HG03520 (cell line): ENCODE measurements around the gene MBLAC1.

Experiments used
- ATAC-seq: cut with Tn5 transposase; IDR thresholded peaks from one replicate; pipeline ENCODE4 v1.9.1; 2021; ENCODE audit warnings: mild to moderate bottlenecking, moderate library complexity; ENCODE audit not compliant: unreplicated experiment

Gene MBLAC1, protein sequence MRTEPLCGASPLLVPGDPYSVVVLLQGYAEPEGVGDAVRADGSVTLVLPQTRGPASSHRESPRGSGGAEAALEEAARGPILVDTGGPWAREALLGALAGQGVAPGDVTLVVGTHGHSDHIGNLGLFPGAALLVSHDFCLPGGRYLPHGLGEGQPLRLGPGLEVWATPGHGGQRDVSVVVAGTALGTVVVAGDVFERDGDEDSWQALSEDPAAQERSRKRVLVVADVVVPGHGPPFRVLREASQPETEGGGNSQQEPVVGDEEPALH

DNA sequence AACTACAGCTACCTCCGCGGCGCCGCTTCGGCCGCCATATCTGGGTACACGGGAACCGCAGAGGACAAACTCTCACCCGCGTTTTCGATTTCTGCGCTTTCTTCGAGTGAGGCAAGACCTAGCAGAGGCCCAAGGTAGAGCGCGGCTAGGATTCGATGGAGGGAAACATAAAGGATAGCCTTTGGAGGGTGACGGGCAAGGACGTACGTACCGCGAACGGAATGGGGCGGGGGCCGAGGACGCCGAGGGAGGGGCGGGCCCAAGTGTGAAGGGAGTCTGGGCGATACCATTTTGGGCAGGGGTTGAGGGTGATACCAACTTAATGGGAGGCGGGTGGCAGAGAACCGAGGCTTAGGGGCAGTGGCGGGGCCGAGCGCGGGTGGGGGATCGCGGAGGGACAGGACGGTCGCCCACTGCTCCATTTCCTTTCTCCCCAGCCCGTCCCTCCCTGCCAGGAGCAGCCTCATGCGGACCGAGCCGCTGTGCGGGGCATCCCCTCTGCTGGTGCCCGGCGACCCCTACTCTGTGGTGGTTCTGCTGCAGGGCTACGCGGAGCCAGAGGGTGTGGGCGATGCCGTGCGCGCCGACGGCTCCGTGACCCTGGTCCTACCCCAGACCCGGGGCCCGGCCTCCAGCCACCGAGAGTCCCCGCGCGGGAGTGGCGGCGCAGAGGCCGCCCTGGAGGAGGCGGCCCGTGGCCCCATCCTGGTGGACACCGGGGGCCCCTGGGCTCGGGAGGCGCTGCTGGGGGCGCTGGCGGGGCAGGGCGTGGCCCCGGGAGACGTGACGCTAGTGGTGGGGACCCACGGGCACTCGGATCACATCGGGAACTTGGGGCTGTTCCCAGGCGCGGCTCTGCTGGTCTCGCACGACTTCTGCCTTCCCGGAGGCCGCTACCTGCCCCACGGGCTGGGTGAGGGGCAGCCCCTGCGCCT lies at the start of gene MBLAC1:
TSS of gene MBLAC1 (plus strand) at position 37 of the 935 bp plus-strand sequence. CDS start at position 466, 429 bp downstream.
- peak; percentile 42 for ATAC-seq

DNA sequence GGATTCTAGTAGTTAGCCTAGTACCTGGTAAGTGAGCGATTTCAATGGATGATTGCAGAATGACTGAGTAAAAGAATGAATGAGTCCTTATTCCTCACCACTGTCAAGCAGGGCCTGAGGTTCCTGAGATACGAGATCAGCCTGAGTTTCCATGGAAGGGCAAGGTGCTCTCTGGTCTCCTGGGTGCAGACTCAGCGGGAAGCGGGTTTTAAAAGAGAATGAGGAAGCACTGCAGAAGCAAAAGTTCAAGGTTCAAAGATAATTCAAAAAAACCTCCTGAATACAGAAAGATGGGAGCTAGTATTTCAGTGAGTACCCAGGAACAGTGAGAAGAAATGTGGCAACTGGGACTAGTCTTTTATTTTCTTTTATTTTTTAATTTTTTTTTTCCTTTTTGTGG lies 49.6 kb upstream of the MBLAC1 start:
- ATAC-seq: no peak

DNA sequence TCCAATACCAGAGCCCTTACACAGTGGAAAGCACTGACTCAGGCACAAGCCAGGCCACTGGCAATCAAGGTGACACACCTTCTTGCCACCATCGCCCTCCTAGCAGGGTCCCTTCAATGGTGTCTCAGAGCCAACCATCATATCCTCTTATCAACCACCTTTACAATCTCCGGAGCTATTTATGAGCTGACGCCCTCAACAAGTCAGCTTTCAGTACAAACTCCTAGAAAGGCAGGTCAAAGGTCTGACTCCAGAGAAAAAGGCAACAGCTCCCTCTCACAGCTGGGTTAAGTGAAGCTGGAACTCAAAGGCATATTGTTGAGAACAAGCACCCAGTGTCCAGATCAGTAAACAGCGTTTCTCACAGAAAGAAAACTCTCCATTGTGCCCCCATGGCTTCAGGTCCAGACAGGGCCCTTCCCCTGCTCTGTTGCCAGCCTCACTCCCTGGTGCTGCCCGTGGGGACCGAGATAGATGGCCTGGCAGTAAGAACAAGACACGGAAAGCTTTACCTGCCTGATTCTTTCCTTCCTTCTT lies 47.7 kb upstream of the MBLAC1 start:
- no peak for ATAC-seq

DNA sequence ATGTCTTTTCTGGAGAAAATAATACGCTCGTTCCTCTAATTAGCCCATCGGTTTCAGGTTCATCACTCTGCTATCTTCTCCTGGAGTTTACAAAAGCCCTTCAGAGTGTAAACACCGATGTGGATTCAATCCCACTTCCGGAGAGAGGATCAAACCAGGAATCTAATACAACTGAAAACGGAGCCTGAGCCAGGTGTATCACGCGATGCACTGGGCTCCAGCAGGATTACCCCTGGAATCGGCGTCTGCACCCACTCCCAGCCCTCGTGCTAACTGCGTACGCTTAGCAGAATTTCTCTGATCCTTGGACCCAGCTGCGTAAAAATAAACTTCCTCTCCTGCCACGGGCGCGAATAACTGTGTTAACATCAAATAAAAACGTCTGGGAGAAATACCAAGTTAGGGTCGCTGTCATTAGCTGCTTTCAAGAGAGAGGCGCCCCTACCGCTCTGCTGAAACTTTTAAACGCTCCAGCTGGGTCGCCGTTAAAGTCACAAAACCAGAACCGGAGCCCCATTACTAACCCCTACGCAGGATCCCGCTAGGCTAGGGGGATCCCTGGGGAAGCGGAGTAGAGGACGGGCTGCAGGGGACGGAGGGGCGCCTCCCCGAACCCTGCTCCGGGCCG lies 45.7 kb upstream of the MBLAC1 start:
- peak; percentile 16 for ATAC-seq

DNA sequence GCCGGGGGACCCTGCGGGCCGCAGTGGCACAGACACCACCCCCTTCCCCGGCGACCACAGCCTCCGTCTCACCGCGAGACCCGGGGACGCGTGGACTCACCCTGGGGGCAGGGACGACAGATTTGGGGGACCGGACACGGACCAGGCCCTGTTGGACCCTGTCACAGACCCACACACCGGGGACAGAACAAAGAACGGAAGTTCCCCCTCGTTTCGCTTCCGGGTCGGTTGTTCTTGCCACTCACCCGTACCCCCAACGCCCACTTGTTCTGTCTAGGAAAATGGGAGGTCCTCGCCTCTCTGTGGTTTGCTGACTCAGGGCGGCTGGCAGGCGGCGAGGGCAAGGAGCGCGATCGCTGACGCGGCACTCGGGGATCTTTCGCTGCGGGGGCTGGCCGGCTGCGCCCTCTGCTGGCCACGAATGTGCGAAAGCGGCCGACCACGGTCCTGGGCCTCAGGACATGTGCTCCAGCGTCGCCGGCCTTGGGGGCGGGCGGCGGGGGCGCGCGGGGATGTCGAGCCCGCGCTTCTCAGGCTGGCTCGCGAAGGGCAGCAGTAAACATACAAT lies 45.1 kb upstream of the MBLAC1 start, which contains the start of gene ZNF3:
TSS of gene ZNF3 (minus strand) at position 189 of the 568 bp plus-strand sequence. CDS start 4,366 bp downstream, outside the sequence.
- peak; percentile 80 for ATAC-seq

DNA sequence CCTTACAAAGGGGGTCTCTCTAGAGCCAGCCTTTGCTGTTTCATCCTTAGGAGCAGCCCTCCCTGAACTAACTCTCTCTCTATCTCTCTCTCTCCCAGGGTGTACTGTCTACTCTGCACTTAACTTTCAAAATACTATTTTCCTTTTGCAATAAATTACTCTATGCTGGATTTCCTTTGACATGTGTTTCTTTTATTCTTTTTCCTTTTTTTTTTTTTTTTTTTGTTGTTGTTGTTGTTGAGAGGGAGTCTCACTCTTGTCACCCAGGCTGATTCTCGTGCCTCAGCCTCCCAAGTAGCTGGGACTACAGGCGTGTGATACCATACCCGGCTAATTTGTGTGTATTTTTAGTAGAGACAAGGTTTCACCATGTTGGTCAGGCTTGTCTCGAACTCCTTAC lies 43.8 kb upstream of the MBLAC1 start:
- ATAC-seq: no peak

DNA sequence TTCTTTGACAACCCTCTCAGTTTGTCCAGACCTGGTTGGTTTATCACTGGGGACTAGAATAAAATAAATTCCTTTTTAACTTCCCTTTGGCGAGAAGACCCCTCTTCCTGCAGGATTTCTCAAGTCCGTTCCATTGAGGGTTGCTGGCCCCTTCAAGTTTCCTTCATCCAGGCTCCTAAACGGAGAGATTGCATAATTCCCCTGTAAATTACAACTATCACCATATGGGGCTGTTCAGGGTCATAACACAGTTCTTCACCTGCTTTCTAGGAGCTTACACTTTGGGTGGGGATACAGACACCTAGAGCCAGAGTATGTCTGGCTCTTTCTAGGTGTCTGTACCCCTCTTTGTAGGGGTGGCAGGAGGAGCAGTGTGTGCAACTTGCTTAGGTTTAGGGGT lies 41.3 kb upstream of the MBLAC1 start:
- ATAC-seq: no peak

DNA sequence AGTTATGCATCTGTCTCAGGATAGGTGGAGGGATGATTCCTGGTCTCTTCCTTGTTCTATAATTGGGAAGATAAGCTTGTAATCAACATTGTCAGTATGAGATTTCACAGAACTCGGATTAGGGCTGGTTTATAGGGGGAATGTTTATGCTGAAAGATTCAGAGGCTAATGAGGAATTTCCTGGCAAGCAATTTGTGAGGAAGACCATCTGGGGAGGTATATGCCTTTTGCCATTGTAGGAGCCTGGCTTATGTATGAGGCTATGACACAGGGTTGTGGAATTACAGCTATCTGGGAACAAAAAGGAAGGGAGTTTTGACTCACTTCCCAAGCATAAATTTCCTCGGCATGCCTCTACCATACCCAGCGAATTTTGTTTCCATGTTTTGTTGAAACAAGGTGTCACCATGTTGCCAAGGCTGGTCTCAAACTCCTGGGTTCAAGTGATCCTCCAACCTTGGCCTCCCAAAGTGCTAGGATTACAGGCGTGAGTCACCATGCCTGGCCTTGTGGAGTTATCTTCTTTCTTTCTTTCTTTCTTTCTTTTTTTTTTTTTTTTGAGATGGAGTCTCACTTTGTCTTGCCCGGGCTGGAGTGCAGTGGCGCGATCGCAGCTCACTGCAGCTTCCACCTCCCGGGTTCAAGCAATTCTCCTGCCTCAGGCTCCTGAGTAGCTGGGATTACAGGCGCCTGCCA lies 39.6 kb upstream of the MBLAC1 start:
- ATAC-seq: no peak

DNA sequence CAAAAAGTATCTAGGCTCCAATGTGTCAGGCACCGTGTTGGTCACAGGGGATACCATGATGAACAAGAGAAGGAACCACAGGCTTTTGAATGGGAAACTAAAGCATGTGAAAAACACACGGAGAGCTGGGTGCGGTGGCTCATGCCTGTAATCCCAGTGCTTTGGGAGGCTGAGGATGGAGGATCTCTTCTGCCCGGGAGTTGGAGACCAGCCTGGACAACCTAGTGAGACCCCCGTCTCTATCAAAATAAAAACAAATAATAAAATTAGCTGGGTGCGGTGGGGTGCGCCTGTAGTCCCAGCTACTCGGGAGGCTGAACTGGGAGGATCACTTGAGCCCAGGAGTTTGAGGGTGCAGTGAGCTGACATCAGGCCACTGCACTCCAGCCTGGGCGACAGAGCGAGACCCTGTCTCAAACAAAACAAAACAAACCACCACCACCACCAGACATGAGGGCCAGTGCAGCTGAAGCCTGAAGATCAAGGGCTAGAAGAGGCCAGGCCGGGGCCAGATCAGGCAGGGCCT lies 38.6 kb upstream of the MBLAC1 start:
- no peak for ATAC-seq

DNA sequence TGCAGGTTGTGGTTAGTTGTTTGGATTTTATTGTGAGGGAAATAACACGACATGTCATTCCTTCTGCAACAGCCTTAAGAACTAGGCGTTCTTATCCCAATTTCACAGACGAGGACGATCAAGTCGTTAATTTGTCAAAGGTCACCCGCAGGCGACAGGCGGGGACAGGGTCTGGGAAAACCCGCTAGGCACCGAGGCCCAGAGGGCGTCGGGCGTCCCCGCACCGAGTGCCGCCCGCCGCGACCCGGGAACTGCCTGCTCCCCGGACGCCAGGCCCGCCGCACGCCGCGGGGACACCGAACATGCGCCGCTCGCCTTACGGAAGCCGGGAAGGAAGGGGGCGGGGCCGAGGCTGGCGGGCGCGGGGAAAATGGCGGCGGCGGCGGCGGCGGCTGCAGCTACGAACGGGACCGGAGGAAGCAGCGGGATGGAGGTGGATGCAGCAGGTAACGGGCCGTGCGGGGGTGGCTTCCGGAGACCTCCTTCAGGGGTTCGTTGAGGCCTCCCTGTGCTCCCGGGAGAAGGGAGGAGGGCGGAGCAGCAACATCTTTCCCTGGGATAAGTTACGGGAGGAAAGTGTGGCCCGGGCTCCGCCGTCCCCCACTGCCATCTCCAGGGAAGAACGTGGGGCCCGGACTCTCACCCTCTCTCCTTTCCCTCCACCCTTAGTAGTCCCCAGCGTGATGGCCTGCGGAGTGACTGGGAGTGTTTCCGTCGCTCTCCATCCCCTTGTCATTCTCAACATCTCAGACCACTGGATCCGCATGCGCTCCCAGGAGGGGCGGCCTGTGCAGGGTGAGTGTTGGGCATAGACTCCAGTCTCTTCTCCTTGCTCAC lies 37.9 kb upstream of the MBLAC1 start, which contains the start of gene COPS6:
TSS of gene COPS6 (plus strand) at position 349 of the 837 bp plus-strand sequence. CDS start at position 371, 22 bp downstream.
- no peak for ATAC-seq

DNA sequence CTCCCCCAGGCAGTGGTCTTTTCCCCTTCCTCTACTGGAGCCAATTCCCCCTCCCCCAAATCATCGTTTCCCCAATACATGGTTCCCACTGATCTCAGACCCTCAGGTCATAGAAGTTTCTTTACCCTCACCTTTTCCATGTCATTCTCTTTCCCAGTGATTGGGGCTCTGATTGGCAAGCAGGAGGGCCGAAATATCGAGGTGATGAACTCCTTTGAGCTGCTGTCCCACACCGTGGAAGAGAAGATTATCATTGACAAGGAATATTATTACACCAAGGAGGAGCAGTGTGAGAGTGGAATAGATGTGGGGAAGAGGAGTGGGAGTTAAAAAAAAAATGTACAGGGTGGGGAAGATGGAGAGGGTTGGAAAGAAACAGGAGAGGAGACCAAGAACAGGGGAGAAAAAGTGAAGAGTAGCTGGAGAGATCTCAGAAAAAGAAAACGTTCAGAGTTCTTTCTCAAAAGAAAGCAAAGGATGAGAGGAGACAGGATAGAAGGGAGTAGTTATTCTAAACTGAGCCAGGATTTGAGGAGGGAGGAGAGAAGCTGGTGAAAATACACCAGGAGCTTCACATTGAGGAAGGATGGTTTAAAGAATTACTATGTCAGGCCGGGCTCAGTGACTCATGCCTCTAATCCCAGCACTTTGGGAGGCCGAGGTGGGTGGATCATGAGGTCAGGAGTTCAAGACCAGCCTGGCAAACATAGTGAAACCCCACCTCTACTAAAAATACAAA lies 37.1 kb upstream of the MBLAC1 start:
- no peak for ATAC-seq

DNA sequence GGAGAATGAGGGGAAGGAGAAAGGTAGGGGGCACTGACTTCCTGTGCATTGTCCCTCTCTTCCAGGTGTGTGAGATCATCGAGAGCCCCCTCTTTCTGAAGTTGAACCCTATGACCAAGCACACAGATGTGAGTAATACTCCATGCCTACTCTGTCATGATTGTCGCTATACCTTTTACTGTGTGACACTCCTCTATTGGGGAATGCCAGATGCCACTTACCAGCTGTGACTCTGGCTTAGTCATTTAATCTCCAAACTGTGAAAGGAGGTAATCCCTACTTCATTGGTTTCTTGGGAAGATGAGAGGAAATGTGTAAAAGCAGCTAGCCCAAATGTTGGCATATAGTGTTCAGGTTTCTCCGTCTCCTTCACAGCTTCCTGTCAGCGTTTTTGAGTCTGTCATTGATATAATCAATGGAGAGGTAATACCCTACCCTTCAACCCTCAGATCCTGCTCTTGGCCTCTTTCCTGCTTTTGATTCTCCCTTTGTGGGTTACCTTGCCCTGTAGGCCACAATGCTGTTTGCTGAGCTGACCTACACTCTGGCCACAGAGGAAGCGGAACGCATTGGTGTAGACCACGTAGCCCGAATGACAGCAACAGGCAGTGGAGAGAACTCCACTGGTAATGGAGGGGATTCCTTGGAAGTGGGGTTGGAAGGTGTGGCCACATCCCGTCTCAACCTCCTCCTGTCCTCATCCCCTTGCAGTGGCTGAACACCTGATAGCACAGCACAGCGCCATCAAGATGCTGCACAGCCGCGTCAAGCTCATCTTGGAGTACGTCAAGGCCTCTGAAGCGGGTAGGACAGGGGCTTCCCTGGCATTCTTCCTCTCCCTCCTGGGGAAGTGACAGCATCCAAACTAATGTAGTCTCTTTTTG lies 36.0 kb upstream of the MBLAC1 start:
- ATAC-seq: no peak

DNA sequence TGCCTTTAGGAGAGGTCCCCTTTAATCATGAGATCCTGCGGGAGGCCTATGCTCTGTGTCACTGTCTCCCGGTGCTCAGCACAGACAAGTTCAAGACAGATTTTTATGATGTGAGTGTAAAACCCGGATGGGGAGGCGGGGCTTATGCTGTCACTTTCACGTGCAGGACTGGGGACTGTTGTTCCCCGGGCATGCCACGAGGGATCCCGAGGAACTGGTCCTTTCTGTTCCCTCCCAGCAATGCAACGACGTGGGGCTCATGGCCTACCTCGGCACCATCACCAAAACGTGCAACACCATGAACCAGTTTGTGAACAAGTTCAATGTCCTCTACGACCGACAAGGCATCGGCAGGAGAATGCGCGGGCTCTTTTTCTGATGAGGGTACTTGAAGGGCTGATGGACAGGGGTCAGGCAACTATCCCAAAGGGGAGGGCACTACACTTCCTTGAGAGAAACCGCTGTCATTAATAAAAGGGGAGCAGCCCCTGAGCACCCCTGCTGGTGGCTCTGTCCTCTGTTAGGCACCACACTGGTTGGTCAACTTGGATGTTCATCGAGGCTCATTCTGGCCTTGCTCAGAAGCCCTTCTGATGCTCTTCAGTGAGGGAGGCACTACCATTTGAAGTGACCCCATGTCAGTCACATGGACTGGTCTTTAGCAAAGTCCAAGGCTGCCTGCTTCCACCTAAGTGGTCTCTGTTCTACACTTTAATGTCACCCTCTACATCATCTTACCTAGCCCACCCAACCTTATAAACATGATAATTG lies 35.2 kb upstream of the MBLAC1 start:
- ATAC-seq: no peak

DNA sequence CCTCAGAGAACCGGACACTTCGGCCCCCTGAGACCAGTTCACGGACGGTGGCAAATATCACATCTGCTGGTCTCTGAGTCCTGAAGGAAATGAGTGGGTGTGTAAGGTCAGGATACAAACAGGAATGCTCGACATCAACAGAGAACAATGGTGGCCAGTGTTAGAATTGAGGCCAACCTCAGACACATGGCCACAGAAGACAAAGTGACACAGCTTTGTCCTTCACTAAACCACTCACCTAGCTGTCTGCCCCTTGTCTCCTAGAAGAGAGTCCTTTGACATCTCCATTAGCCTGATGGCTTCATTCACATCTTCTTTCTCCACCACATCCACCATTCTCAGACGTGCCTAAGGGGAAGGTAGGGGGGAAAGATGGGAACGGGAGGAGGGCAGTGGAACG lies 33.7 kb upstream of the MBLAC1 start:
- ATAC-seq: no peak

DNA sequence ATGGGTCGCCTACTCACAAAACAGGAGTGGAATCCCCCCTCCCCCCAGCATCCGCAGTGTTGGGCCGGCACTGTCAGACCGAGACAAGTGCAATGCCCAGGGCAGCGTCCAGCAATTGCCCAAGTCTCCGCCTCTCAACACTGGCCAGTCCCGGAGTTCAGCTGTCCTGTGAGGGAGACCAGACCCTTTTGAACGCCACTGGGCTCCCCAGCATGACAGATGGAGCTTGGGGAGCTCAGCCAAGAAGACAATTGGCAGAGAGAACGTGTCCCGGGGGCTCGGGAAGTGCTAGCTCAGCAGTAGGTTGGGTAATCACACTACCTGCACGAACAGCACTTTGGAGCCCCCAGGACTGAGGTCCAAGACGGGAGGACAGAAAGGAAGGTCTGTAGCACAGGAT lies 33.3 kb upstream of the MBLAC1 start:
- ATAC-seq: no peak

DNA sequence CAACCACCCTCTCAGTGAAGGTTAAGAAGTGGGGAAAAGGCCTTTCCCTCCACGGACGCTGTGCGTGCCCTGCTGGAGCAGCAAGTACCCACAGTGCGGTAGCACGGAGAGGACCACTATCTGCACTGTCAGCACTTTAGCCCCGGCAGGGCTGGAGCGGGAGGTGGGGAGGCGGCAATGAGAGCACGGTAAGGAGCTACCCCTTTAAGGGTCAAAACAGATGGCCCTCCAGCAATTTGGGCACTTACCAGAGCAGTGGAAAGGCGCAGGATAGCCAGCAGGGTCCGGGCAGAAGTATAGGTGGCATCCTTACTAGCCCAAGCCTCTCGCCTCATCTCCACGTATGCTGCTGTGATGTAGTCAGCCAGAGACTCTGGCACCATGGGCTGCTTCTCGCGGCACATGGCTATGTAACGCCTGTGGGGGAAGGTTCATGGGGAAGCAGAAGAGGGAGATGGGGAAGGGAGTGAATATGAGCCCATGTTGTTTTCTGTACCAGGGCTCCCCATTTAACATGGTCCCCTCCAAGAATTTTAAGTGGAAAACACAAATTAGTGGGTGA lies 32.8 kb upstream of the MBLAC1 start:
- no peak for ATAC-seq
